Measurements from ENCODE around the gene IGFBPL1. TPM values are rescaled to one million over a fixed set of nuclear protein-coding genes. Genes with fewer than 3 reads are reported as not detected.

The IGFBPL1 gene
- total and polyA plus RNA-seq, 2 of the 13 experiments (the other 11 are each of a cell fraction or from before 2014, with no cell fraction given): 0.24 TPM; not detected in 1

DNA sequence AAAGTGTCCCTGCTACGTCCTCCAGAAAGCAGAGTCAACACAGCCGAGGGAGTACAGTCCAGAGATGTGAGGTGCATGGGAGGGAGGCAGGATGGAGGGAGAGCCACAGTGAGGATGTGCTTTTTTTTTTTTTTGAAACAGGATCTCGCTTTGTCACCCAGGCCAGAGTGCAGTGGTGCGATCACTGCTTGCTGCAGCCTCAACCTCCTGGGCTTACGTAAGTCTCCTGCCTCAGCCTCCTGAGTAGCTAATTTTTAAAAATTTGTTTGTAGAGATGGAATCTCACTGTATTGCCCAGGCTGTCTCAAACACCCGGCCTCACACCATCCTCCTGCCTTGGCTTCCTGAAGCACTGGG is 65.0 kb downstream of the IGFBPL1 start (continued):
- TF ChIP-seq AKNA (CRISPR knock-in tag; IDR thresholded peaks at IDR 0.05; ENCODE audit: borderline replicate concordance) (no peak), ZMYM3 (CRISPR knock-in tag; IDR thresholded peaks at IDR 0.05) (peak; percentile 92), IRF2 (CRISPR knock-in tag; IDR thresholded peaks at IDR 0.05) (0 out of 2 replicates have a peak, but pooled peaks have one; percentile 30), ZNF781 (CRISPR knock-in tag; IDR thresholded peaks at IDR 0.05; ENCODE audit: borderline replicate concordance, not compliant biosample characterization) (no peak), HNF4A (CRISPR knock-in tag; IDR thresholded peaks at IDR 0.05) (peak; percentile 37; the same call in 1 of the 2 replicates), SMYD3 (CRISPR knock-in tag; IDR thresholded peaks at IDR 0.05) (no peak), PHB2 (IDR thresholded peaks at IDR 0.05; ENCODE audit: partially characterized antibody) (no peak), ZNF790 (CRISPR knock-in tag; IDR thresholded peaks at IDR 0.05; ENCODE audit: borderline replicate concordance) (no peak), ZNF180 (CRISPR knock-in tag; IDR thresholded peaks at IDR 0.05; ENCODE audit: borderline replicate concordance, low read depth) (no peak), NFIC (IDR thresholded peaks at IDR 0.05; ENCODE audit: low read length) (no peak), MAFG (CRISPR knock-in tag; IDR thresholded peaks at IDR 0.05) (no peak), ZFP37 (CRISPR knock-in tag; IDR thresholded peaks at IDR 0.05; ENCODE audit: borderline replicate concordance) (no peak), ZNF775 (CRISPR knock-in tag; IDR thresholded peaks at IDR 0.05; ENCODE audit: borderline replicate concordance) (no peak), MLXIP (CRISPR knock-in tag; IDR thresholded peaks at IDR 0.05; ENCODE audit: borderline replicate concordance) (no peak), REPIN1 (CRISPR knock-in tag; IDR thresholded peaks at IDR 0.05; ENCODE audit: borderline replicate concordance, low read depth) (no peak), NR2C2 (CRISPR knock-in tag; IDR thresholded peaks at IDR 0.05; ENCODE audit: borderline replicate concordance) (no peak), SP2 (CRISPR knock-in tag; IDR thresholded peaks at IDR 0.05) (no peak), MED1 (CRISPR knock-in tag; IDR thresholded peaks at IDR 0.05) (peak; percentile 53; the same call in 1 of the 2 replicates), ZFP62 (CRISPR knock-in tag; IDR thresholded peaks at IDR 0.05) (no peak)
- TF ChIP-seq, protein P1, sequence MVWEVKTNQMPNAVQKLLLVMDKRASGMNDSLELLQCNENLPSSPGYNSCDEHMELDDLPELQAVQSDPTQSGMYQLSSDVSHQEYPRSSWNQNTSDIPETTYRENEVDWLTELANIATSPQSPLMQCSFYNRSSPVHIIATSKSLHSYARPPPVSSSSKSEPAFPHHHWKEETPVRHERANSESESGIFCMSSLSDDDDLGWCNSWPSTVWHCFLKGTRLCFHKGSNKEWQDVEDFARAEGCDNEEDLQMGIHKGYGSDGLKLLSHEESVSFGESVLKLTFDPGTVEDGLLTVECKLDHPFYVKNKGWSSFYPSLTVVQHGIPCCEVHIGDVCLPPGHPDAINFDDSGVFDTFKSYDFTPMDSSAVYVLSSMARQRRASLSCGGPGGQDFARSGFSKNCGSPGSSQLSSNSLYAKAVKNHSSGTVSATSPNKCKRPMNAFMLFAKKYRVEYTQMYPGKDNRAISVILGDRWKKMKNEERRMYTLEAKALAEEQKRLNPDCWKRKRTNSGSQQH (CRISPR knock-in tag; IDR thresholded peaks at IDR 0.05; ENCODE audit: low read depth): no peak

Data from HepG2 (cell line).